Measurements from ENCODE around the gene PPP6R1. TPM values are rescaled to one million over a fixed set of nuclear protein-coding genes. Genes with fewer than 3 reads are reported as not detected.

Gene PPP6R1
- total RNA-seq, 2 donors from 2014 or later, result 74.8 to 79.9 TPM

DNA sequence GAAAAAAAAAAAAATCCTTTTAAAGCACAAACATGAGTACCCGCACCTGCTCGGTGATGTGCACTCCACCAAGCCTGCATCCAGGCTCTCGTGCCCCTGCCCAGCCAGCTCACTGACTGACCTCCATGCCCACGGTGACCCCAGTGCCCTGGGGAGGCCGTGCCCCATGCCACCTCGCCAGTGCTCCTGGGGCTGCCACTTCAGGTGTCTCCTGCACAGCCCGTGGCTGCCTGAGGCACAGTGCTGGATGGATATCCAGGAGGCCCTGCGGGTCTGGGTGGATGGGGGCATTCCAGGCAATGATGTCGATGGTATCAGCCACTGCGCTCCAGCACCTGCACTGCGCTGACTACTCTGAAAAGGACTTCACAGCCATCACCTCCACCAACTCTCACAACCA, 9.0 kb downstream of the PPP6R1 start:
- no peak for DNase-seq
- Histone ChIP-seq H3K4me1 (ENCODE audit: control insufficient read depth, insufficient read depth, low read length) (no peaks in the 10 kb centered on the region), H3K36me3 (ENCODE audit: control insufficient read depth, insufficient read depth, low read length) (peaks cover 15% of the 10 kb centered on the region), H3K27ac (ENCODE audit: low read depth, low read length) (no peak overlapping the region), H3K27me3 (ENCODE audit: control insufficient read depth, insufficient read depth, low read length, poor library complexity, severe bottlenecking) (no peaks in the 10 kb centered on the region), H3K9me3 (ENCODE audit: control insufficient read depth, low read length) (no peaks in the 10 kb centered on the region), H3K9ac (ENCODE audit: extremely low read depth, low read length, poor library complexity, severe bottlenecking) (no peak overlapping the region), H3K4me3 (ENCODE audit: low read length) (no peak overlapping the region)
- Mint-ChIP-seq H3K36me3 (ENCODE audit: low read depth) (peaks cover 7% of the 10 kb centered on the region), H3K4me1 (peaks cover 16% of the 10 kb centered on the region), H3K27ac (no peak overlapping the region), H3K9me3 (no peaks in the 10 kb centered on the region), H3K27me3 (ENCODE audit: insufficient read depth) (no peaks in the 10 kb centered on the region), H3K4me3 (no peak overlapping the region)
- WGBS, 2 experiments (ENCODE audit: insufficient coverage in 1 of 2, insufficient read length in 1 of 2), result 96% methylated on average over 4 to 11 of the region's 11 CpGs
- TF ChIP-seq, protein P1, sequence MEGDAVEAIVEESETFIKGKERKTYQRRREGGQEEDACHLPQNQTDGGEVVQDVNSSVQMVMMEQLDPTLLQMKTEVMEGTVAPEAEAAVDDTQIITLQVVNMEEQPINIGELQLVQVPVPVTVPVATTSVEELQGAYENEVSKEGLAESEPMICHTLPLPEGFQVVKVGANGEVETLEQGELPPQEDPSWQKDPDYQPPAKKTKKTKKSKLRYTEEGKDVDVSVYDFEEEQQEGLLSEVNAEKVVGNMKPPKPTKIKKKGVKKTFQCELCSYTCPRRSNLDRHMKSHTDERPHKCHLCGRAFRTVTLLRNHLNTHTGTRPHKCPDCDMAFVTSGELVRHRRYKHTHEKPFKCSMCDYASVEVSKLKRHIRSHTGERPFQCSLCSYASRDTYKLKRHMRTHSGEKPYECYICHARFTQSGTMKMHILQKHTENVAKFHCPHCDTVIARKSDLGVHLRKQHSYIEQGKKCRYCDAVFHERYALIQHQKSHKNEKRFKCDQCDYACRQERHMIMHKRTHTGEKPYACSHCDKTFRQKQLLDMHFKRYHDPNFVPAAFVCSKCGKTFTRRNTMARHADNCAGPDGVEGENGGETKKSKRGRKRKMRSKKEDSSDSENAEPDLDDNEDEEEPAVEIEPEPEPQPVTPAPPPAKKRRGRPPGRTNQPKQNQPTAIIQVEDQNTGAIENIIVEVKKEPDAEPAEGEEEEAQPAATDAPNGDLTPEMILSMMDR (conservative IDR thresholded peaks at IDR 0.05), result no peak

DNA sequence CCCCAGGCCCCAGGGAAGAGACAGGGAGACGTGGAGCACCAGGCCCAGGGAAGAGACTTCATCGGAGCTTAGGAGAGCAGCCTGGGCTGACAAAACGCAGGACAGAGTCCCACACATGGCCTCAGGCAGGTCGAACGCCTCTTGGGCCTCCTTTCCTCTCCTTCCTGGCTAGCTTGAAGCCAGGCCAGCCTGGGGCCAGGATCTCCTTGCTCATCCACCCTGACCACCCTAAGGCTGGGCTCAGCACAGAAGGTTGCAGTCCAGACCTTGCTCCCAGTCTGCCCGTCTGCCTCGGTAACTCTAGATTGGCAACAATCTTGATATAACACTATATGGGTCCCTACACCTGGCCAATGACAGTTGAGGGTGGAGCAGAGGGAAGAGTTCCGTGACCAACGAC, 10.1 kb downstream of the PPP6R1 start:
- Mint-ChIP-seq H3K4me3 (no peak overlapping the region), H3K9me3 (no peaks in the 10 kb centered on the region), H3K4me1 (peaks cover 8% of the 10 kb centered on the region), H3K36me3 (ENCODE audit: low read depth) (peaks cover 16% of the 10 kb centered on the region), H3K27me3 (ENCODE audit: insufficient read depth) (no peaks in the 10 kb centered on the region), H3K27ac (peak overlapping the region; percentile 29)
- H3K9me3 ChIP-seq (ENCODE audit: control insufficient read depth, low read length), result no peaks in the 10 kb centered on the region
- no peak overlapping the region for H3K4me3 ChIP-seq (ENCODE audit: low read length)
- no peak overlapping the region for H3K27ac ChIP-seq (ENCODE audit: low read depth, low read length)
- TF ChIP-seq, protein P1 (conservative IDR thresholded peaks at IDR 0.05), result no peak
- no peaks in the 10 kb centered on the region for H3K27me3 ChIP-seq (ENCODE audit: control insufficient read depth, insufficient read depth, low read length, poor library complexity, severe bottlenecking)
- DNase-seq, result no peak
- 92 to 94% methylated on average over 8 to 9 of the region's 9 CpGs for WGBS, 2 experiments (ENCODE audit: insufficient coverage in 1 of 2, insufficient read length in 1 of 2)
- H3K9ac ChIP-seq (ENCODE audit: extremely low read depth, low read length, poor library complexity, severe bottlenecking), result no peak overlapping the region
- H3K4me1 ChIP-seq (ENCODE audit: control insufficient read depth, insufficient read depth, low read length), result no peaks in the 10 kb centered on the region
- peaks cover 26% of the 10 kb centered on the region for H3K36me3 ChIP-seq (ENCODE audit: control insufficient read depth, insufficient read depth, low read length)

DNA sequence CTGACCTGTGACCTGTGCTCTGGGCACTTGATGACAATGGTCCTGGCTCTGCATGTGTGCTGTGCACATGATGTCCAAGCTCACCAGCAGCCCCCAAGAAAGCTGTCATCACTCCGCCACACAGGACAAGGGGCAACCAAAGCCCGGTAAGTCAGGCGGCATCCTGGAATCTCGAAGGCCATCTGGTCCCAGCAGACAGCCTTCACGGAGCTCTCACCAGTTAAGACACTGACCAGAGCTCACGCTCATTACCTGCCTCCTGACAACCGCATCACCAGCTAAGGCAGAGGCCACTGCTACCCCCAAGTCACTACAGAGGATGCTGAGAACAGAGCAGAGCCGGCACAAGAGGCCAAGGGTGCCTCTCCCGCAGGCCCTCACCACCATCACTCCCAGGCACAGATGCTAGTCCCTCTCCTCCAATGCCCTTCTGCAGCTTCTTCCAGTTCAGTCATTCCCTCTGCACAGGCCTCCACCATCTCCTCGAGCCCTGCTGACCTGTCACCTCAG, 10.6 kb downstream of the PPP6R1 start:
- Histone ChIP-seq H3K9me3 (ENCODE audit: control insufficient read depth, low read length) (no peaks in the 10 kb centered on the region), H3K36me3 (ENCODE audit: control insufficient read depth, insufficient read depth, low read length) (peaks cover 30% of the 10 kb centered on the region), H3K9ac (ENCODE audit: extremely low read depth, low read length, poor library complexity, severe bottlenecking) (no peak overlapping the region), H3K4me1 (ENCODE audit: control insufficient read depth, insufficient read depth, low read length) (no peaks in the 10 kb centered on the region), H3K27ac (ENCODE audit: low read depth, low read length) (no peak overlapping the region), H3K27me3 (ENCODE audit: control insufficient read depth, insufficient read depth, low read length, poor library complexity, severe bottlenecking) (no peaks in the 10 kb centered on the region), H3K4me3 (ENCODE audit: low read length) (no peak overlapping the region)
- H3K4me1 Mint-ChIP-seq, result peaks cover 4% of the 10 kb centered on the region
- no peaks in the 10 kb centered on the region for H3K9me3 Mint-ChIP-seq
- TF ChIP-seq, protein P1 (conservative IDR thresholded peaks at IDR 0.05), result no peak
- H3K36me3 Mint-ChIP-seq (ENCODE audit: low read depth), result peaks cover 21% of the 10 kb centered on the region
- WGBS, 2 experiments (ENCODE audit: insufficient coverage in 1 of 2, insufficient read length in 1 of 2), result 91 to 96% methylated on average over 6 to 10 of the region's 10 CpGs
- H3K27ac Mint-ChIP-seq, result peak overlapping the region; percentile 29
- DNase-seq, result no peak
- no peak overlapping the region for H3K4me3 Mint-ChIP-seq
- no peaks in the 10 kb centered on the region for H3K27me3 Mint-ChIP-seq (ENCODE audit: insufficient read depth)
